HCT116 (cell line): ENCODE data around the gene BCL2L13. TPM values are rescaled to one million over a fixed set of nuclear protein-coding genes. Genes with fewer than 3 reads are reported as not detected.

ENCODE experiments used
- ATAC-seq: fragments of 200-7000 bp; cut with Tn5 transposase; 2 replicates; pipeline ENCODE4 v1.9.1; 2020; ENCODE audit warnings: mild to moderate bottlenecking, moderate library complexity
- BruUV-seq: library from RNA; stranded (reverse); fragments of 400-500 nt; replicated peaks from 2 replicates; lab custom pipeline; 2021; lab: Mats Ljungman, UMichigan
- CTCF ChIA-PET: fragments of 300-600 bp; sonication (Branson Sonifier 250); formaldehyde crosslinking; loops from one replicate; lab custom pipeline; 2021; ENCODE audit warnings: antibody characterized with exemption; lab: Charles Lee
- POLR2A ChIA-PET: fragments of 300-600, 350-600 bp; sonication (Branson Sonifier 250); formaldehyde crosslinking; loops from one replicate; lab custom pipeline; 2021; ENCODE audit warnings: antibody characterized with exemption; lab: Charles Lee
- RAD21 ChIA-PET, 2 experiments: fragments of 300-600 bp; sonication (Branson Sonifier 250); formaldehyde crosslinking; loops; one replicate each; lab custom pipeline; 2023; ENCODE audit warnings: low total read pairs in 2 of 2; ENCODE audit not compliant: uncharacterized antibody in 2 of 2, unreplicated experiment in 2 of 2, low non-redundant PET in 1 of 2; lab: Charles Lee
- DNase-seq: peaks from one replicate; pipeline ENCODE4 v3.0.0-alpha.2; 2010; ENCODE audit warnings: low read depth, low spot score
- H2AFZ ChIP-seq: fragments of 200-600 bp; shearing (Covaris generic), sonication (generic); 2 replicates; pipeline ENCODE4 v1.6.1; 2017; ENCODE audit warnings: low read depth, mixed run types, mixed read lengths, antibody characterized with exemption, low read length; ENCODE audit not compliant: poor library complexity, severe bottlenecking
- H3K27ac ChIP-seq: 2 replicates; pipeline ENCODE4 v1.5.1; 2012; ENCODE audit warnings: low read depth, low read length
- H3K27me3 ChIP-seq: fragments of 200-600 bp; sonication (generic); 2 replicates; pipeline ENCODE4 v1.6.1; 2016; ENCODE audit warnings: mixed run types, low read length, mixed read lengths; ENCODE audit not compliant: insufficient read depth
- H3K36me3 ChIP-seq, 2 experiments: fragments of 200-500 bp in 1 of 2; fragments of 200-600 bp in 1 of 2; sonication (Bioruptor generic) in 1 of 2; sonication (generic) in 1 of 2; 2 replicates each; pipeline versions ENCODE4 v1.5.1 to v1.6.1; 2014 to 2016; ENCODE audit warnings: low read length in 2 of 2, inconsistent platforms in 1 of 2, mixed read lengths in 1 of 2, mixed run types in 1 of 2; ENCODE audit not compliant: insufficient read depth in 2 of 2, control insufficient read depth in 1 of 2
- H3K4me1 ChIP-seq, 2 experiments: fragments of 200-600 bp in 1 of 2; sonication (generic) in 1 of 2; 2 replicates each; pipeline versions ENCODE4 v1.5.1 to v1.6.1; 2012 to 2017; ENCODE audit warnings: low read length in 2 of 2, inconsistent platforms in 1 of 2, mild to moderate bottlenecking in 1 of 2, mixed read lengths in 1 of 2, mixed run types in 1 of 2, moderate library complexity in 1 of 2; ENCODE audit not compliant: insufficient read depth in 2 of 2, control insufficient read depth in 1 of 2
- H3K4me2 ChIP-seq: fragments of 200-600 bp; sonication (generic); 2 replicates; pipeline ENCODE4 v1.6.1; 2017; ENCODE audit warnings: mixed run types, low read length, mixed read lengths
- H3K4me3 ChIP-seq, 2 experiments: fragments of 200-600 bp in 1 of 2; sonication (generic) in 1 of 2; replicated peaks in 1 of 2; 2 replicates each; pipeline ENCODE4 v1.5.1; 2011 to 2016; ENCODE audit warnings: low read length in 2 of 2, control low read depth in 1 of 2, low read depth in 1 of 2, mild to moderate bottlenecking in 1 of 2, mixed read lengths in 1 of 2, mixed run types in 1 of 2
- H3K79me2 ChIP-seq: fragments of 200-600 bp; sonication (generic); 2 replicates; pipeline ENCODE4 v1.6.1; 2017; ENCODE audit warnings: mild to moderate bottlenecking, mixed run types, low read length, moderate library complexity, mixed read lengths; ENCODE audit not compliant: insufficient read depth
- H3K9ac ChIP-seq: fragments of 200-600 bp; sonication (generic); 2 replicates; pipeline ENCODE4 v1.6.1; 2016; ENCODE audit warnings: low read length, mixed read lengths
- H3K9me2 ChIP-seq: fragments of 200-600 bp; sonication (generic), shearing (Covaris generic); 2 replicates; pipeline ENCODE4 v1.6.1; 2017; ENCODE audit warnings: mixed run types, mild to moderate bottlenecking, moderate library complexity; ENCODE audit not compliant: insufficient read depth
- H3K9me3 ChIP-seq, 2 experiments: fragments of 200-500 bp in 1 of 2; fragments of 200-600 bp in 1 of 2; sonication (Bioruptor generic) in 1 of 2; sonication (generic) in 1 of 2; 2 replicates each; pipeline ENCODE4 v1.6.1; 2014 to 2017; ENCODE audit warnings: low read length in 2 of 2, mixed read lengths in 2 of 2, inconsistent platforms in 1 of 2, low read depth in 1 of 2, mild to moderate bottlenecking in 1 of 2, mixed run types in 1 of 2, moderate library complexity in 1 of 2; ENCODE audit not compliant: control insufficient read depth in 1 of 2, insufficient read depth in 1 of 2
- H4K20me1 ChIP-seq: fragments of 200-600 bp; sonication (generic), shearing (Covaris generic); 2 replicates; pipeline ENCODE4 v1.6.1; 2017; ENCODE audit warnings: mixed run types, mild to moderate bottlenecking, moderate library complexity; ENCODE audit not compliant: insufficient read depth
- CBX3 ChIP-seq: IDR thresholded peaks from 2 replicates; pipeline ENCODE4 v1.6.1; 2012; ENCODE audit warnings: low read depth
- POLR2AphosphoS5 ChIP-seq: IDR thresholded peaks from 2 replicates; pipeline ENCODE4 v1.6.1; 2011; ENCODE audit warnings: mild to moderate bottlenecking, low read depth, low read length, moderate library complexity
- SIN3A ChIP-seq: IDR thresholded peaks from 2 replicates; pipeline ENCODE4 v1.6.1; 2012; ENCODE audit warnings: low read depth
- SP1 ChIP-seq: IDR thresholded peaks from 2 replicates; pipeline ENCODE4 v1.6.1; 2012; ENCODE audit warnings: low read depth
- TCF7L2 ChIP-seq: IDR thresholded peaks from 2 replicates; pipeline ENCODE4 v1.7.0; 2011; ENCODE audit warnings: borderline replicate concordance, inconsistent platforms; ENCODE audit not compliant: insufficient read depth, insufficient read length; ENCODE audit errors: extremely low read depth
- ZNF274 ChIP-seq: fragments of 200-500 bp; sonication (Bioruptor generic); IDR thresholded peaks from 2 replicates; pipeline ENCODE4 v1.6.1; 2014; ENCODE audit warnings: mild to moderate bottlenecking, low read depth, low read length, inconsistent platforms
- intact Hi-C: fragments of 100-400 bp; cut with micrococcal nuclease; formaldehyde crosslinking; loops from 2 replicates; pipeline ENCODE4 v1.10.0; 2022
- total RNA-seq: library from RNA; stranded (reverse); gene quantifications from one replicate; pipeline ENCODE4 v1.2.1, GENCODE V29; 2021; ENCODE audit not compliant: unreplicated experiment
- TF ChIP-seq, protein P1 (sequence below), 3 experiments: fragments of 200-600 bp in 1 of 3; sonication (generic) in 1 of 3; IDR thresholded peaks in 2 of 3; conservative IDR thresholded peaks in 1 of 3; 2 replicates each; pipeline ENCODE4 v1.5.1; 2012 to 2017; ENCODE audit warnings: low read depth in 2 of 3, low read length in 2 of 3, antibody characterized with exemption in 1 of 3, borderline replicate concordance in 1 of 3, control low read depth in 1 of 3, mild to moderate bottlenecking in 1 of 3, mixed read lengths in 1 of 3, mixed run types in 1 of 3, moderate library complexity in 1 of 3; ENCODE audit not compliant: insufficient read depth in 1 of 3

Gene BCL2L13
- total RNA-seq, 1 experiment from 2014 or later = 38.6 TPM

DNA sequence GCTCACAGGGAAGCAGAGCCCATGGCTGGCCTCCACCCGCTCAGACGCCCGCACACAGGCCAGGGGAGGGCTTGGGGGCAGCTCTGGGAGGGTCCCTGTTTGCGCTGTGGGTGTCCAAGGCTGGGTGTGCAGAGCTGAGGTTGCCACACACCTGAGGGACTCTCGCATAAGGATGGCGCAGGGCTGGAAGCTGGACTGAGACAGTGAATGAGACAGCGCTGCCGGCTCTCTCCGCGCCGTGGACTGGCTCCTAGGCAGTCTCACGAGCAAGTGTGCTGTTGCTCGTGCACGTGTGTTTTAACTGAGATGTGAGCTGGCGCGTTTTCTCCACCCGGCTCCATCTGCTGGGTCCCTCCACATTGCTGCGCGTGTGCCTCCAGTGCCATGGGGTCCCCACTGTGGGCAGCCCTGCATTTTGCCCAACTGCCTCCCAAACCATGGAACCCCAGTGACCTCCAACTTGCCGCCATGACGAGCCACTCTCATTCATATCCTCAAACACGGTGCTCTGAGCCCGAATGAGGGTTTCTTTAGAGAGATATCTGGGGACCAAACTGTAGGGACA is 139.9 kb downstream of the BCL2L13 start:
- Histone ChIP-seq H3K9me2 (no peaks in the 10 kb centered on the region), H3K4me2 (no peak overlapping the region), H3K4me3 (no peak overlapping the region), H3K36me3 (no peaks in the 10 kb centered on the region), H3K79me2 (peaks cover 3% of the 10 kb centered on the region; the same call in 1 of the 2 replicates), H3K27ac (no peak overlapping the region)
- RAD21 ChIA-PET = no interaction called here
- no peak for DNase-seq
- intact Hi-C loops = no loop called here
- CTCF ChIA-PET = no interaction called here
- TF ChIP-seq SIN3A = no peak
- TF ChIP-seq POLR2AphosphoS5 = no peak
- TF ChIP-seq CBX3 = no peak
- no peak for TF ChIP-seq SP1
- TF ChIP-seq ZNF274 = no peak
- TF ChIP-seq, protein P1, sequence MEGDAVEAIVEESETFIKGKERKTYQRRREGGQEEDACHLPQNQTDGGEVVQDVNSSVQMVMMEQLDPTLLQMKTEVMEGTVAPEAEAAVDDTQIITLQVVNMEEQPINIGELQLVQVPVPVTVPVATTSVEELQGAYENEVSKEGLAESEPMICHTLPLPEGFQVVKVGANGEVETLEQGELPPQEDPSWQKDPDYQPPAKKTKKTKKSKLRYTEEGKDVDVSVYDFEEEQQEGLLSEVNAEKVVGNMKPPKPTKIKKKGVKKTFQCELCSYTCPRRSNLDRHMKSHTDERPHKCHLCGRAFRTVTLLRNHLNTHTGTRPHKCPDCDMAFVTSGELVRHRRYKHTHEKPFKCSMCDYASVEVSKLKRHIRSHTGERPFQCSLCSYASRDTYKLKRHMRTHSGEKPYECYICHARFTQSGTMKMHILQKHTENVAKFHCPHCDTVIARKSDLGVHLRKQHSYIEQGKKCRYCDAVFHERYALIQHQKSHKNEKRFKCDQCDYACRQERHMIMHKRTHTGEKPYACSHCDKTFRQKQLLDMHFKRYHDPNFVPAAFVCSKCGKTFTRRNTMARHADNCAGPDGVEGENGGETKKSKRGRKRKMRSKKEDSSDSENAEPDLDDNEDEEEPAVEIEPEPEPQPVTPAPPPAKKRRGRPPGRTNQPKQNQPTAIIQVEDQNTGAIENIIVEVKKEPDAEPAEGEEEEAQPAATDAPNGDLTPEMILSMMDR (IDR thresholded peaks at IDR 0.05 in 2 of 3, conservative IDR thresholded peaks at IDR 0.05 in 1 of 3; ENCODE audit: borderline replicate concordance in 1 of 3, insufficient read depth in 1 of 3, low read depth in 2 of 3, low read length in 2 of 3) = no peak
- no peak for TF ChIP-seq TCF7L2
- TF ChIP-seq, all 23 proteins: peak for 0
- H3K4me1 ChIP-seq = peaks cover 20 to 22% of the 10 kb centered on the region in 2 experiments
- no peaks in the 10 kb centered on the region for H4K20me1 ChIP-seq
- no peaks in the 10 kb centered on the region for H3K27me3 ChIP-seq
- no peak overlapping the region for H2AFZ ChIP-seq
- no peak for ATAC-seq
- no peaks in the 10 kb centered on the region for H3K9me3 ChIP-seq
- BruUV-seq = no TSS peak
- H3K9ac ChIP-seq = no peak overlapping the region
- POLR2A ChIA-PET = no interaction called here
